OCI-LY7 (cell line): Measurements from ENCODE around the gene SHH. TPM values are rescaled to one million over a fixed set of nuclear protein-coding genes. Genes with fewer than 3 reads are reported as not detected.

Experiments used
- BruUV-seq: library from RNA; stranded (reverse); fragments of 400-500 nt; replicated peaks from 2 replicates; lab custom pipeline; 2021; lab: Mats Ljungman, UMichigan
- CTCF ChIA-PET: fragments of 300-600 bp; sonication (Branson Sonifier 250); formaldehyde crosslinking; loops from one replicate; lab custom pipeline; 2022; ENCODE audit warnings: antibody characterized with exemption; ENCODE audit not compliant: unreplicated experiment; lab: Charles Lee
- POLR2A ChIA-PET: fragments of 300-600 bp; sonication (Branson Sonifier 250); formaldehyde crosslinking; loops from one replicate; lab custom pipeline; 2022; ENCODE audit warnings: antibody characterized with exemption; lab: Charles Lee
- DNase-seq: peaks from one replicate; pipeline ENCODE4 v3.0.0-alpha.2; 2015; ENCODE audit warnings: low spot score
- H2AFZ ChIP-seq: fragments of 200-600 bp; sonication (generic), shearing (Covaris generic); 2 replicates; pipeline ENCODE4 v1.6.1; 2014; ENCODE audit warnings: mild to moderate bottlenecking, antibody characterized with exemption, low read length, moderate library complexity
- H3K27ac ChIP-seq: fragments of 200-600 bp; sonication (generic); 2 replicates; pipeline ENCODE4 v1.5.1; 2014; ENCODE audit warnings: mixed run types, low read depth, mild to moderate bottlenecking, moderate library complexity, low read length, inconsistent platforms; ENCODE audit not compliant: poor library complexity, severe bottlenecking
- H3K36me3 ChIP-seq: fragments of 200-600 bp; sonication (generic); 2 replicates; pipeline ENCODE4 v1.6.1; 2014; ENCODE audit warnings: mild to moderate bottlenecking, antibody characterized with exemption, low read length, moderate library complexity, mixed read lengths; ENCODE audit not compliant: insufficient read depth
- H3K4me1 ChIP-seq: fragments of 200-600 bp; sonication (generic); 2 replicates; pipeline ENCODE4 v1.5.1; 2014; ENCODE audit warnings: mild to moderate bottlenecking, low read length; ENCODE audit not compliant: insufficient read depth, poor library complexity, severe bottlenecking
- H3K4me2 ChIP-seq: fragments of 200-600 bp; sonication (generic); 2 replicates; pipeline ENCODE4 v1.6.1; 2014; ENCODE audit warnings: mild to moderate bottlenecking, low read length
- H3K4me3 ChIP-seq: fragments of 200-600 bp; sonication (generic); 2 replicates; pipeline ENCODE4 v1.5.1; 2014; ENCODE audit warnings: mild to moderate bottlenecking, low read depth, low read length; ENCODE audit not compliant: poor library complexity, severe bottlenecking
- H3K79me2 ChIP-seq: fragments of 200-600 bp; sonication (generic); 2 replicates; pipeline ENCODE4 v1.6.1; 2016; ENCODE audit warnings: low read depth, mild to moderate bottlenecking, low read length, moderate library complexity, mixed read lengths; ENCODE audit not compliant: insufficient read depth
- H3K9me2 ChIP-seq: fragments of 200-600 bp; sonication (generic); 2 replicates; pipeline ENCODE4 v1.6.1; 2016; ENCODE audit warnings: mild to moderate bottlenecking, low read length, mixed read lengths; ENCODE audit not compliant: insufficient read depth
- H3K9me3 ChIP-seq: fragments of 200-600 bp; sonication (generic); 2 replicates; pipeline ENCODE4 v1.6.1; 2014; ENCODE audit warnings: mild to moderate bottlenecking, mixed run types, low read length, mixed read lengths
- H4K20me1 ChIP-seq: fragments of 200-600 bp; sonication (generic); 2 replicates; pipeline ENCODE4 v1.6.1; 2014; ENCODE audit warnings: mild to moderate bottlenecking, antibody characterized with exemption, low read length, moderate library complexity, mixed read lengths; ENCODE audit not compliant: insufficient read depth
- CTCF ChIP-seq: fragments of 200-600 bp; sonication (generic); conservative IDR thresholded peaks from 2 replicates; pipeline ENCODE4 v1.5.1; 2014; ENCODE audit warnings: mild to moderate bottlenecking, antibody characterized with exemption, low read length, moderate library complexity, mixed read lengths
- EZH2phosphoT487 ChIP-seq: fragments of 200-600 bp; sonication (generic); IDR thresholded peaks from 2 replicates; pipeline ENCODE4 v1.6.1; 2018; ENCODE audit warnings: low read depth, borderline replicate concordance, mild to moderate bottlenecking, mixed run types, antibody characterized with exemption, low read length, moderate library complexity, mixed read lengths
- intact Hi-C: fragments of 100-400 bp; cut with micrococcal nuclease; formaldehyde crosslinking; loops from one replicate; pipeline ENCODE4 v1.10.0; 2022; ENCODE audit not compliant: unreplicated experiment
- total RNA-seq, 2 experiments: library from RNA; depleted of rRNA in 1 of 2; stranded (reverse); fragments of >200 nt in 1 of 2; shearing (Covaris generic) in 1 of 2; gene quantifications; 2 replicates each; pipeline ENCODE4 v1.2.3, GENCODE V29; 2014 to 2022

The SHH gene
- total RNA-seq, 2 experiments from 2014 or later: not detected

DNA sequence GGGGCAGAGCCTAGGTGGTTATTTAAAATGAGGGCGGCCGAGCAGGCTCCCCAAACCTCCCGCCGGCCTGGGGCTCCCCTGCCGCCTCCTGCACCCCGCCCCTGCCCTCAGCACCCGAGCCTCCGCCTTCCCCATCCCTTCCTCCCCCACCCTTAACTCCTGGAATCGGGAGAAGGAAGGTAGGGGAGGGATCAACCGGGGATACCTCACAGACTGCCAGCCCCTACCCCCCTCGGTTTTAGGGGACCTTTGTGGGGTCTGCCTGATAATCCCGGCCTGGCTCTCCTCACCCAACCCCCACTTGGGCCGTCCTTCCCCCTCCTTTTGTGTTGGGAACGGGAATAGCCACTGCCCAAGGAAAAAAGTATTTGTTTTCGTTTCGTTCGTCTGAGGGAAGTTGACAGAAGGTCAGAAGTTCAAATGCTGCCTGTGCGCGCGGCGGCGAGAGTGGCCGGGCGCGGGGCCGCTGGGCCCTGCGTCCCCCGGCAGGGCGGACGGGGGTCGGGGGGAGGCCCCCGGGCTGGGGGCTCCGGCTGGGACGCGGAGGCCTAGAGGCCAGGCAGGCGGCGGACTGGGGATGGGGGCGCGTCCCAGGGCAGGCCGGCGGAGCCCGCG lies 2.8 kb downstream of the SHH start:
- ChIA-PET POLR2A (no interaction called here), CTCF (no interaction called here)
- intact Hi-C loops: no loop called here
- Histone ChIP-seq H3K9me3 (no peaks in the 10 kb centered on the region), H3K4me2 (no peak overlapping the region), H3K79me2 (no peaks in the 10 kb centered on the region), H3K27ac (no peak overlapping the region), H3K4me1 (no peaks in the 10 kb centered on the region), H4K20me1 (no peaks in the 10 kb centered on the region), H3K9me2 (no peaks in the 10 kb centered on the region), H3K36me3 (no peaks in the 10 kb centered on the region), H3K4me3 (no peak overlapping the region), H2AFZ (no peak overlapping the region)
- no peak for TF ChIP-seq EZH2phosphoT487
- TF ChIP-seq CTCF: no peak
- no TSS peak for BruUV-seq
- no peak for DNase-seq

DNA sequence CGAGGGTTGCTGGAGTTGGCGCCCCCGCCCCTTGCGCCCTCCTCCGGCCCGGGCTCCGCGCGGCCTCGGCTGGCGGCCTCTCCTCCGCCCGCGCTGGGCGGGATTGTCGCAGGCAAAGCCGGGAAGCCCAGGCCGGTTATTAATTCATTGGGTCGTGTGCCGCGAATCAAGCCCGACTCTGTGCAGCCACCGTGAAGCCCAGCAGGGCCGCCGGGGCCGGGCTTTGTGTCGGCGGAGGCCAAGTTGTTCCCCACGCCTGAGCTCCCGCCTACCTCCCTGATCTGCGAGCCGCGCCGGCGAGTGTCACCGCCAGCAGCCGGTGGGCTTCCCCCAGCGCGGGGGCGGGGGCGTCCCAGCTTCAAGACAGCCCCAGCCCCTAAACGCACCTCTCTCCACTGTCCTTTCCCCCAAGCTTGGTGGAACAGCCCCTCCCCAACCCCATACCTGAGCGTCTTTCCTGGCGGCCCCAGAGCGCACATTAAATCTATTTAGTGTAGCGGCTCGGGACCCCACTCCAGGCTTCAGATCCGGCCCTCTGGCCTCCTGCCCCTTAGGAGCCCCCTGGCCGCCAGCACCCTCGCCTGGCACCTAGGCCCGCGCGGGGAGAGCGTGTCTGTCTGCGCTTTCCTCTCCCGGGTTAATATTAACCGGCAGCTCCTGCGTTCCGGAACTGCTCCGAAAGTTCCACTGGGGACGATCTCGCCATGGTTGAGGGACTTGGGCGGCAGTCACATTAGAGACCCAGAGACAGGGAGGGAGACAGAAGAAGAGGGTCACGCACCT lies 3.5 kb downstream of the SHH start:
- H3K79me2 ChIP-seq: no peaks in the 10 kb centered on the region
- H3K36me3 ChIP-seq: no peaks in the 10 kb centered on the region
- H3K9me2 ChIP-seq: no peaks in the 10 kb centered on the region
- no TSS peak for BruUV-seq
- no peak overlapping the region for H3K27ac ChIP-seq
- POLR2A ChIA-PET: no interaction called here
- no peaks in the 10 kb centered on the region for H3K9me3 ChIP-seq
- no peaks in the 10 kb centered on the region for H3K4me1 ChIP-seq
- no peak overlapping the region for H3K4me3 ChIP-seq
- no peak overlapping the region for H2AFZ ChIP-seq
- no peaks in the 10 kb centered on the region for H4K20me1 ChIP-seq
- H3K4me2 ChIP-seq: no peak overlapping the region
- no peak for TF ChIP-seq CTCF
- TF ChIP-seq EZH2phosphoT487: no peak
- DNase-seq: no peak
- intact Hi-C loops: no loop called here
- CTCF ChIA-PET: no interaction called here

- ChIA-PET POLR2A (no interaction called here), CTCF (no interaction called here)
- no TSS peak for BruUV-seq
- Histone ChIP-seq H3K27ac (no peak overlapping the region), H2AFZ (no peak overlapping the region), H4K20me1 (no peaks in the 10 kb centered on the region), H3K36me3 (no peaks in the 10 kb centered on the region), H3K9me2 (no peaks in the 10 kb centered on the region), H3K9me3 (no peaks in the 10 kb centered on the region), H3K4me2 (no peak overlapping the region), H3K79me2 (no peaks in the 10 kb centered on the region), H3K4me3 (no peak overlapping the region), H3K4me1 (no peaks in the 10 kb centered on the region)
- intact Hi-C loops: no loop called here
- no peak for DNase-seq
- TF ChIP-seq CTCF: no peak
- no peak for TF ChIP-seq EZH2phosphoT487
Observed at GRCh38 chr7:155807789-155808548, 4.3 kb downstream of the SHH start.
